HG02678 (cell line): ENCODE measurements around the gene RMND5B.

Source experiments
- ATAC-seq: cut with Tn5 transposase; IDR thresholded peaks from one replicate; pipeline ENCODE4 v1.9.1; 2021; ENCODE audit warnings: mild to moderate bottlenecking, moderate library complexity; ENCODE audit not compliant: unreplicated experiment

Gene RMND5B

DNA sequence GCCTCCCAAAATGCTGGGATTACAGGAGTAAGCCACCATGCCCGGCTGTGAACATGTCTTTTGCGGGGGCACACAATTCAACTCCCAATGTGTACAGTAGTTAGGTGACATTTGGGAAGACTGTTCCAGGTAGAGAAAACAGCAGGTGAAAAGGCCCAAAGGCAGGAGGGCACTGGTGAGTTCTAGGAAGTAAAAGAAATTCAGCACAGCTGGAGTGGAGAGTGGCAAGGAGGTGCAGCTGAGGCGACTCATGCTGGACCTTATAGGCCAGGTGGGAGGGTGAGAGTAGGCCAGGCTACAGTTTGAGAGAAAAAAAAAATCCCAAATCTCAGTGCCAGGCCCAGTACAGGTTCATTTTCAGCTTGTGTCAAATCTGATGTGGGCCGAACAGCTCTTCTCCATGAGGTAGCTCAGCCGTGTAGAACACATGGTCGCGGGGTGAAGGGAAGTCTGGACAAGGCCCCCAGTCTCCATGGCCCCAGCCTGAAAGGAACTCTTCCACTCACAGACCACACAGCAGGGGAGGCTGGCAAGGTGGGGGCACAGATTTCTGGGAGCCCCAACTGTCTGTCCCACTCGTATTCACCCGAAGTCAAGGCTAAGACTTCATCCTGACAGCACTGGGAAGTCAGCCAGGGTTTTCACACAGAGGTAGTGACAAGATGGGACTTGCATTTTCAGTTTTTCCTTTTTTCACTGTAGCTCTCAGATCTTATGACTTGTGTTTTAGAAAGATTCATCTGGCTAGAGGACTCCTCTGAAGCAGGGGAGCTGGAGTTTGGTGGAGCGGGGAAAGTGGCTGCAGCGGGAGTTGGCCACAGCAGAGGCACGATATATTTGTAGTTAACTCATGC lies 69.0 kb downstream of the RMND5B start:
- no peak for ATAC-seq
